Fibroblast of skin of abdomen (primary cell): ENCODE measurements around the gene OBSCN.
A peak's percentile ranks its signal among the peaks of the same experiment; 100 is the strongest.
"Not testable (repeated sequence)": the region's sequence is repeated elsewhere in the genome, so short reads cannot be mapped to it uniquely, and the experiment has no call there.

Experiments used
- DNase-seq: peaks from one replicate; pipeline ENCODE4 v3.0.0-alpha.2; 2013

Gene OBSCN

GRCh38 chr1:228226956-228227791, 19.3 kb downstream of the OBSCN start:
- DNase-seq = peak; percentile 26

- DNase-seq = not testable (repeated sequence)
Measured at GRCh38 chr1:228228147-228228546, 20.3 kb downstream of the OBSCN start.

GRCh38 chr1:228228601-228229074, 20.8 kb downstream of the OBSCN start:
- DNase-seq = peak; percentile 89

GRCh38 chr1:228231189-228231588, 23.3 kb downstream of the OBSCN start:
- DNase-seq = no peak

GRCh38 chr1:228233136-228233535, 25.3 kb downstream of the OBSCN start:
- no peak for DNase-seq

- DNase-seq = no peak
Measured at GRCh38 chr1:228234921-228235320, 27.1 kb downstream of the OBSCN start.

GRCh38 chr1:228236744-228237143, 28.9 kb downstream of the OBSCN start:
- peak; percentile 14 for DNase-seq

GRCh38 chr1:228238007-228238406, 30.2 kb downstream of the OBSCN start:
- DNase-seq = no peak

- DNase-seq = no peak
Measured at GRCh38 chr1:228238461-228238860, 30.6 kb downstream of the OBSCN start.

- no peak for DNase-seq
Measured at GRCh38 chr1:228240411-228241240, 32.8 kb downstream of the OBSCN start.

- DNase-seq = no peak
Measured at GRCh38 chr1:228241259-228241658, 33.4 kb downstream of the OBSCN start.

- DNase-seq = no peak
Measured at GRCh38 chr1:228242409-228242808, 34.6 kb downstream of the OBSCN start.

- DNase-seq = no peak
Measured at GRCh38 chr1:228243093-228243492, 35.2 kb downstream of the OBSCN start.

GRCh38 chr1:228243989-228244388, 36.1 kb downstream of the OBSCN start:
- not testable (repeated sequence) for DNase-seq

GRCh38 chr1:228245111-228245510, 37.3 kb downstream of the OBSCN start:
- DNase-seq = no peak

- DNase-seq = no peak
Measured at GRCh38 chr1:228246216-228246900, 38.5 kb downstream of the OBSCN start.

GRCh38 chr1:228249513-228250305, 41.9 kb downstream of the OBSCN start:
- DNase-seq = no peak

GRCh38 chr1:228252476-228252875, 44.6 kb downstream of the OBSCN start:
- DNase-seq = not testable (repeated sequence)

- DNase-seq = no peak
Measured at GRCh38 chr1:228256626-228257375, 49.0 kb downstream of the OBSCN start.

- no peak for DNase-seq
Measured at GRCh38 chr1:228258486-228258885, 50.6 kb downstream of the OBSCN start.

GRCh38 chr1:228259368-228259894, 51.6 kb downstream of the OBSCN start:
- no peak for DNase-seq
